HG02943 (cell line): ENCODE results near the gene DNAH17.

ENCODE experiments used
- ATAC-seq: cut with Tn5 transposase; IDR thresholded peaks from one replicate; pipeline ENCODE4 v1.9.1; 2021; ENCODE audit warnings: mild to moderate bottlenecking, low read depth, moderate library complexity; ENCODE audit not compliant: unreplicated experiment

DNAH17 gene

GRCh38 chr17:78421534-78422266, 155.5 kb downstream of the DNAH17 start:
- no peak for ATAC-seq

- ATAC-seq: no peak
Measured at GRCh38 chr17:78421084-78421533, 156.1 kb downstream of the DNAH17 start.

- ATAC-seq: no peak
Measured at GRCh38 chr17:78419970-78420815, 157.0 kb downstream of the DNAH17 start.

GRCh38 chr17:78418326-78419026, 158.7 kb downstream of the DNAH17 start:
- ATAC-seq: no peak

- ATAC-seq: no peak
Measured at GRCh38 chr17:78417531-78417909, 159.7 kb downstream of the DNAH17 start.

- no peak for ATAC-seq
Measured at GRCh38 chr17:78416791-78417530, 160.2 kb downstream of the DNAH17 start.

GRCh38 chr17:78415821-78416711, 161.1 kb downstream of the DNAH17 start:
- no peak for ATAC-seq

- no peak for ATAC-seq
Measured at GRCh38 chr17:78414178-78415162, 162.7 kb downstream of the DNAH17 start.

GRCh38 chr17:78412403-78412802, 164.8 kb downstream of the DNAH17 start:
- ATAC-seq: no peak

GRCh38 chr17:78411241-78411857, 165.8 kb downstream of the DNAH17 start:
- no peak for ATAC-seq

GRCh38 chr17:78409191-78409928, 167.8 kb downstream of the DNAH17 start:
- no peak for ATAC-seq

GRCh38 chr17:78408476-78409050, 168.6 kb downstream of the DNAH17 start:
- no peak for ATAC-seq

GRCh38 chr17:78407387-78408000, 169.7 kb downstream of the DNAH17 start:
- ATAC-seq: no peak

GRCh38 chr17:78406920-78407319, 170.3 kb downstream of the DNAH17 start:
- ATAC-seq: no peak

GRCh38 chr17:78406396-78406795, 170.8 kb downstream of the DNAH17 start:
- no peak for ATAC-seq

GRCh38 chr17:78403822-78404221, 173.4 kb downstream of the DNAH17 start:
- no peak for ATAC-seq
